Measurements from ENCODE around the gene EHMT1.

DNA sequence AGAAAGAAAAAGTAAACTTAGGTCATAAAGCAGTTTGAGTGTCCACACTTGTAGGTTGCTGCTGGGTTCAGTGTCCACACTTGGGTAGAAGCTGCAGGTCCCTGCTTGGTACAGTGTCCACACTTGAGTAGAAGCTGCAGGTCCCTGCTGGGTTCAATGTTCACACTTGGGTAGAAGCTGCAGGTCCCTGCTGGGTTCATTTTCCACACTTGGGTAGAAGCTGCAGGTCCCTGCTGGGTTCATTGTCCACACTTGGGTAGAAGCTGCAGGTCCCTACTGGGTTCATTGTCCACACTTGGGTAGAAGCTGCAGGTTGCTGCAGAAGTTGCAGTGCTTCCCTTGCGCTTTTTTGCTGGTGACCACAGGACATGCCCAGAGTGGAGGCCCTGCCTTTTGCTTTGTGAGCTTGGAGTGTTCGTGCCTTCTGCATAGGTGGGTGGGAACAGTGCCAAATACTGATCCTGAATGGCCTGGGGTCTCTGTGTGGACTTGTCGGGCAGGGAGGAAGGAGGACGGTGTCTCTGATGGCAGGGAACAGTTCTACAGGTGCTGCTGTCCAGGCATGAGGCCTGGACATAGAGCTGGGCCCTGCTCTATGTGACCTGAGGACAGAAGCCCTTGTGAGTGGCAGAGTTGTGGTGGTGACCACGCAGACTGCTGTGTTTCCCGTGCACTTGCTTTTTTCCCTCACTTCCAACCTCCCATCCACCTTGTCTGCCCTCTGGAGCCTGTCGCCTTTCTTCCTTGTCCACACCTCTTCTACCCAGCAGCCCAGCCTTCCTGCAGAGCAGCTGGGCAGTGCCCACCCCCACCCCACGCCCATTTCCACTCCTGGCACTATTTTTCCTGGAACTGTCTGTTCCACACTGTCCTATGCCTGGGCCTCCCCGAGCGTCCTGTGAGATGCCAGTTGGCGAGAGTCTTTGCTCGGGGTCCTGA, 120.8 kb downstream of the EHMT1 start:
- TF ChIP-seq, protein P1, sequence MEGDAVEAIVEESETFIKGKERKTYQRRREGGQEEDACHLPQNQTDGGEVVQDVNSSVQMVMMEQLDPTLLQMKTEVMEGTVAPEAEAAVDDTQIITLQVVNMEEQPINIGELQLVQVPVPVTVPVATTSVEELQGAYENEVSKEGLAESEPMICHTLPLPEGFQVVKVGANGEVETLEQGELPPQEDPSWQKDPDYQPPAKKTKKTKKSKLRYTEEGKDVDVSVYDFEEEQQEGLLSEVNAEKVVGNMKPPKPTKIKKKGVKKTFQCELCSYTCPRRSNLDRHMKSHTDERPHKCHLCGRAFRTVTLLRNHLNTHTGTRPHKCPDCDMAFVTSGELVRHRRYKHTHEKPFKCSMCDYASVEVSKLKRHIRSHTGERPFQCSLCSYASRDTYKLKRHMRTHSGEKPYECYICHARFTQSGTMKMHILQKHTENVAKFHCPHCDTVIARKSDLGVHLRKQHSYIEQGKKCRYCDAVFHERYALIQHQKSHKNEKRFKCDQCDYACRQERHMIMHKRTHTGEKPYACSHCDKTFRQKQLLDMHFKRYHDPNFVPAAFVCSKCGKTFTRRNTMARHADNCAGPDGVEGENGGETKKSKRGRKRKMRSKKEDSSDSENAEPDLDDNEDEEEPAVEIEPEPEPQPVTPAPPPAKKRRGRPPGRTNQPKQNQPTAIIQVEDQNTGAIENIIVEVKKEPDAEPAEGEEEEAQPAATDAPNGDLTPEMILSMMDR (IDR thresholded peaks at IDR 0.05; ENCODE audit: insufficient read depth, low read depth, low read length), result no peak
- no peak for TF ChIP-seq EZH2 (IDR thresholded peaks at IDR 0.05; ENCODE audit: insufficient read depth, low read length)

Data from astrocyte (in vitro differentiated cells and primary cell).